AG09309 (cell line): ENCODE data around the gene SUCLA2.

Experiments
- DNase-seq: peaks from one replicate; pipeline ENCODE4 v3.0.0-alpha.2; 2010; ENCODE audit warnings: low read depth
- H3K4me3 ChIP-seq: 2 replicates; pipeline ENCODE4 v1.5.1; 2011; ENCODE audit warnings: mild to moderate bottlenecking, low read depth, low read length, moderate library complexity; ENCODE audit not compliant: control insufficient read depth
- TF ChIP-seq, protein P1 (sequence below): IDR thresholded peaks from 2 replicates; pipeline ENCODE4 v1.5.1; 2011; ENCODE audit warnings: mild to moderate bottlenecking, low read depth, low read length, inconsistent platforms; ENCODE audit not compliant: insufficient read depth, control insufficient read depth; ENCODE audit errors: missing control alignments

The SUCLA2 gene

DNA sequence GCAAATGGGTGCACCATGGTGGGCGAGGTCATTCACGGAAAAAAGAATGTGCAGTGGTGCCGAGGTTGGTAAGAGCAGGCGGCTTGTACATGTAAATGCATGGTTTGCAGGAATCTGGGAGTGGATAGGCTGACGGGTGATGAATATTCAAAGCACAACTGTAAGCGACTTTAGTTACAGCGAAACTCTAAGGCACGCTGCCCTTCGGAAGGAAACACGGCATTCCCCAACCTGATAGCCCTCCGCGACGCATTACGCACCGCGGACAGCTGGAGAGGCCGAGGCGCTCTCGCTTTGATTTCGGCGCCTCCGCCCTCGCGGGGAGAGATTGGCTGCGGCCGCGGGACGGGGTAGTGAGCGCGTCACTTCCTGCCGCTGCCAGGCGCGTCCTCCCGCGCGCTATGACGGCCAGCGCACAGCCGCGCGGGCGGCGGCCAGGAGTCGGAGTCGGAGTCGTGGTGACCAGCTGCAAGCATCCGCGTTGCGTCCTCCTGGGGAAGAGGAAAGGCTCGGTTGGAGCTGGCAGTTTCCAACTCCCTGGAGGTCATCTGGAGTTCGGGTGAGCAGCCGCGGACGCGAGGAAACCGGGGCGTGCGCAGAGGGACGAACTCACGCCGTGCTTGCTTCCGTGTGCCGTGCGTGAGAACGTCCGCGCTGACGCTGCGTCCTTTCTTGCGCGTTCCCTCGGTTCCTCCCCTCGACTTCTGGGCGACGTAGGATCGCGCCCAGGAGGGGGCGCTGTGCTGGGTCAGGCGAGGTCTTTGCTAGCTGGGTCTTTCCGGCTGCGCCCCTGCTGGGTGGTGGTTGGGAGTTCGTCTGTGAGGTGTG is 36.5 kb upstream of the SUCLA2 start, which contains the start of gene NUDT15:
NUDT15 (plus strand) TSS at position 381 of the 828 bp plus-strand sequence; CDS start at position 402, 21 bp downstream.
- peak; percentile 87 for DNase-seq
- TF ChIP-seq, protein P1, sequence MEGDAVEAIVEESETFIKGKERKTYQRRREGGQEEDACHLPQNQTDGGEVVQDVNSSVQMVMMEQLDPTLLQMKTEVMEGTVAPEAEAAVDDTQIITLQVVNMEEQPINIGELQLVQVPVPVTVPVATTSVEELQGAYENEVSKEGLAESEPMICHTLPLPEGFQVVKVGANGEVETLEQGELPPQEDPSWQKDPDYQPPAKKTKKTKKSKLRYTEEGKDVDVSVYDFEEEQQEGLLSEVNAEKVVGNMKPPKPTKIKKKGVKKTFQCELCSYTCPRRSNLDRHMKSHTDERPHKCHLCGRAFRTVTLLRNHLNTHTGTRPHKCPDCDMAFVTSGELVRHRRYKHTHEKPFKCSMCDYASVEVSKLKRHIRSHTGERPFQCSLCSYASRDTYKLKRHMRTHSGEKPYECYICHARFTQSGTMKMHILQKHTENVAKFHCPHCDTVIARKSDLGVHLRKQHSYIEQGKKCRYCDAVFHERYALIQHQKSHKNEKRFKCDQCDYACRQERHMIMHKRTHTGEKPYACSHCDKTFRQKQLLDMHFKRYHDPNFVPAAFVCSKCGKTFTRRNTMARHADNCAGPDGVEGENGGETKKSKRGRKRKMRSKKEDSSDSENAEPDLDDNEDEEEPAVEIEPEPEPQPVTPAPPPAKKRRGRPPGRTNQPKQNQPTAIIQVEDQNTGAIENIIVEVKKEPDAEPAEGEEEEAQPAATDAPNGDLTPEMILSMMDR = peak; percentile 99
- peak within 1 kb of the TSS; percentile 53 for H3K4me3 ChIP-seq

DNA sequence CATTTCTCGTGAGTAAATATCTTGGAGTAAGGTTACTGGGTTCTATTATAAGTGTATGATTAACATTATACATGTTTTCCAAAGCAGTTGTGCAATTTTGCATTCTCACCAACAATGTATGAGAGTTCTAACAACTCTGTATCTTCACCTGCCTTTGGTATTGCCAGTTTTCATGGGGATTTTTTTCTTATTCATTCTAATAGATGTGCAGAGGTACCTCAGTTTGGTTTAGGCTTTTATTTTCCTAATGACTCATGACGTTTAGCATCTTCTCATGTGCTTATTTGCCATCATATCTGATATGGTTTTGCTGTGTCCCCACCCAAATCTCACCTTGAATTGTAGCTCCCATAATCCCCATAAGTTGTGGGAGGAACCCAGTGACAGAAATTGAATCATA is 28.8 kb upstream of the SUCLA2 start:
- TF ChIP-seq, protein P1 = no peak
- no peak for DNase-seq
- no peak overlapping the region for H3K4me3 ChIP-seq

DNA sequence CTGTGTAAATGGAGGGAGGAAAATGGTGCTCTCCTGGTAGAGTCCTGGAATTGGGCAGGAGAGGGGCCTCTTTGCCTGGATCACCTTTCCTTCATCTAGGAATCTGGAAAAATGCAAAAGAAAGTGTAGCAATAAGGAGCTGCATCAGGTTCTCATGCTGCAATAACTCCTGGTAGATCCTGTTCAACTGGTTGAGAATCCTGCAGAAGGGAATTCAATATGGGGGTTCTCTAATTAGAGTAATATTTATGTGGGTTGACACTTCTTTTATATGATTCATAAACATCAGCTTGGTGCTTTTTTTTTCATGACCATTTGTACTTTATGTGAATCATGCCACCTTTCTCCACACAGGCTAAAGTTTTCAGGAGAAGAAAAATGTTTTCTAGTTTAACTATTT is 27.0 kb upstream of the SUCLA2 start:
- no peak overlapping the region for H3K4me3 ChIP-seq
- no peak for DNase-seq
- TF ChIP-seq, protein P1 = no peak

DNA sequence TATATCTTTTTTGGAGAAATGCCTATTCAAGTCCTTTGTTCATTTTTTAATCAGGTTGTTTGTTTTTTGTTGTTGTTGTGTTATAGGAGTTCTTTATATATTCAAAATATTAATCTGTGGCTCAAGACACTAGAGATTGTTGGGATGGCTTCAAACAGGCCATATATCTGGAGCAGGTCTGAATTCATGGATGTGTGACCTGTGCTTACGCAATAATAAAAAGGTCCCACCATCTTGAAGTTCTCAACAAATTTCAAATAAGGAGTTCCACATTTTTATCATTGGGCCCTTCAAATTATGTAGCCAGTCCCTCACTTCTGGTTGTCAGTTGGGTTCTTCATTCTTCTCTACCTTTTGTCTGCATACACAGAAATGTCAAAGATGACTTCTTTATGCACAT is 18.7 kb upstream of the SUCLA2 start:
- TF ChIP-seq, protein P1 = no peak
- no peak overlapping the region for H3K4me3 ChIP-seq
- DNase-seq = no peak

GRCh38 chr13:48018637-48019036 is 17.6 kb upstream of the SUCLA2 start:
- no peak overlapping the region for H3K4me3 ChIP-seq
- DNase-seq = no peak
- TF ChIP-seq, protein P1 = no peak

GRCh38 chr13:48014359-48014758 is 13.3 kb upstream of the SUCLA2 start:
- TF ChIP-seq, protein P1 = no peak
- H3K4me3 ChIP-seq = no peak overlapping the region
- no peak for DNase-seq
